ENCODE measurements around the gene ARAF.
A peak's percentile ranks its signal among the peaks of the same experiment; 100 is the strongest.
"Not testable (repeated sequence)": the region's sequence is repeated elsewhere in the genome, so short reads cannot be mapped to it uniquely, and the experiment has no call there.

The ARAF gene

GRCh38 chrX:47560934-47561658, at the start of gene ARAF:
Gene ARAF (plus strand): TSS chrX:47561205. CDS start chrX:47562968, 1,763 bp downstream.
- peaks cover 14% of the 10 kb centered on the region for H3K4me1 ChIP-seq
- H3K4me3 ChIP-seq = peak within 1 kb of the TSS; percentile 97
- in situ Hi-C loops (cut with MboI; ENCODE audit: low sequenced_read_pairs) = loop anchor here (5.0 kb wide), 1 partner anchor 86 kb away; no protein-coding TSS in a partner anchor
- DNase-seq (ENCODE audit: low spot score in 2 of 2) = peak; percentile 98 to 100
- no peaks in the 10 kb centered on the region for H3K9me3 ChIP-seq
- H3K36me3 ChIP-seq (replicated peaks) = peaks cover 33% of the 10 kb centered on the region
- H3K27me3 ChIP-seq (ENCODE audit: low read depth) = no peaks in the 10 kb centered on the region

- H3K4me3 ChIP-seq = peak overlapping the region; percentile 30
- in situ Hi-C loops (cut with MboI; ENCODE audit: low sequenced_read_pairs) = not testable (repeated sequence)
Measured at GRCh38 chrX:47512383-47512782, 48.6 kb upstream of the ARAF start.

GRCh38 chrX:47513034-47513965, 47.7 kb upstream of the ARAF start:
- H3K4me1 ChIP-seq; H3K9me3 ChIP-seq; in situ Hi-C loops (cut with MboI; ENCODE audit: low sequenced_read_pairs); H3K27me3 ChIP-seq (ENCODE audit: low read depth); H3K36me3 ChIP-seq (replicated peaks): not testable (repeated sequence)
- DNase-seq (ENCODE audit: low spot score in 2 of 2) = peak in 1 of 2 experiments; percentile 53
- H3K4me3 ChIP-seq = peak overlapping the region; percentile 30

More at GRCh38 chrX:47512383-47512782, 48.6 kb upstream of the ARAF start:
- H3K27me3 ChIP-seq (ENCODE audit: low read depth); H3K4me1 ChIP-seq; DNase-seq (ENCODE audit: low spot score in 2 of 2); H3K36me3 ChIP-seq (replicated peaks); H3K9me3 ChIP-seq: not testable (repeated sequence)

- Histone ChIP-seq H3K4me1 (peaks cover 7% of the 10 kb centered on the region), H3K27me3 (ENCODE audit: low read depth) (no peaks in the 10 kb centered on the region), H3K9me3 (no peaks in the 10 kb centered on the region), H3K4me3 (no peak overlapping the region), H3K36me3 (replicated peaks) (no peaks in the 10 kb centered on the region)
- in situ Hi-C loops (cut with MboI; ENCODE audit: low sequenced_read_pairs) = no loop called here
- DNase-seq (ENCODE audit: low spot score in 2 of 2) = no peak
Measured at GRCh38 chrX:47514533-47515235, 46.3 kb upstream of the ARAF start.

GRCh38 chrX:47515941-47516665, 44.9 kb upstream of the ARAF start:
- no peak for DNase-seq (ENCODE audit: low spot score in 2 of 2)
- Histone ChIP-seq H3K27me3 (ENCODE audit: low read depth) (no peaks in the 10 kb centered on the region), H3K9me3 (no peaks in the 10 kb centered on the region), H3K36me3 (replicated peaks) (no peaks in the 10 kb centered on the region), H3K4me1 (peaks cover 7% of the 10 kb centered on the region), H3K4me3 (no peak overlapping the region)
- in situ Hi-C loops (cut with MboI; ENCODE audit: low sequenced_read_pairs) = no loop called here

GRCh38 chrX:47518144-47518543, 42.9 kb upstream of the ARAF start:
- in situ Hi-C loops (cut with MboI; ENCODE audit: low sequenced_read_pairs) = no loop called here
- Histone ChIP-seq H3K9me3 (no peaks in the 10 kb centered on the region), H3K36me3 (replicated peaks) (no peaks in the 10 kb centered on the region), H3K4me1 (peaks cover 7% of the 10 kb centered on the region), H3K27me3 (ENCODE audit: low read depth) (no peaks in the 10 kb centered on the region), H3K4me3 (no peak overlapping the region)
- DNase-seq (ENCODE audit: low spot score in 2 of 2) = no peak

GRCh38 chrX:47523297-47523696, 37.7 kb upstream of the ARAF start:
- peaks cover 7% of the 10 kb centered on the region for H3K4me1 ChIP-seq
- no peaks in the 10 kb centered on the region for H3K9me3 ChIP-seq
- peak overlapping the region; percentile 45 for H3K4me3 ChIP-seq
- in situ Hi-C loops (cut with MboI; ENCODE audit: low sequenced_read_pairs) = loop anchor here (5.0 to 10.0 kb wide), 2 partner anchors 148 to 331 kb away; partner anchors contain the start of genes UBA1 and ZNF157
- DNase-seq (ENCODE audit: low spot score in 2 of 2) = peak; percentile 77 to 96
- H3K36me3 ChIP-seq (replicated peaks) = no peaks in the 10 kb centered on the region
- no peaks in the 10 kb centered on the region for H3K27me3 ChIP-seq (ENCODE audit: low read depth)

GRCh38 chrX:47523713-47524166, 37.3 kb upstream of the ARAF start:
- no peak for DNase-seq (ENCODE audit: low spot score in 2 of 2)
- peaks cover 7% of the 10 kb centered on the region for H3K4me1 ChIP-seq
- H3K36me3 ChIP-seq (replicated peaks) = no peaks in the 10 kb centered on the region
- no peaks in the 10 kb centered on the region for H3K9me3 ChIP-seq
- H3K4me3 ChIP-seq = peak overlapping the region; percentile 45
- in situ Hi-C loops (cut with MboI; ENCODE audit: low sequenced_read_pairs) = loop anchor here (5.0 to 10.0 kb wide), 2 partner anchors 149 to 331 kb away; partner anchors contain the start of genes UBA1 and ZNF157
- H3K27me3 ChIP-seq (ENCODE audit: low read depth) = no peaks in the 10 kb centered on the region

GRCh38 chrX:47529548-47529947, 31.5 kb upstream of the ARAF start:
- in situ Hi-C loops (cut with MboI; ENCODE audit: low sequenced_read_pairs) = loop anchor here (10.0 kb wide), 1 partner anchor 155 kb away; the partner anchor contains the start of gene ZNF157
- H3K4me1 ChIP-seq = no peaks in the 10 kb centered on the region
- H3K4me3 ChIP-seq = no peak overlapping the region
- no peaks in the 10 kb centered on the region for H3K27me3 ChIP-seq (ENCODE audit: low read depth)
- no peaks in the 10 kb centered on the region for H3K36me3 ChIP-seq (replicated peaks)
- H3K9me3 ChIP-seq = no peaks in the 10 kb centered on the region
- no peak for DNase-seq (ENCODE audit: low spot score in 2 of 2)

GRCh38 chrX:47530049-47530448, 31.0 kb upstream of the ARAF start:
- Histone ChIP-seq H3K9me3 (no peaks in the 10 kb centered on the region), H3K4me1 (no peaks in the 10 kb centered on the region), H3K27me3 (ENCODE audit: low read depth) (no peaks in the 10 kb centered on the region), H3K4me3 (no peak overlapping the region), H3K36me3 (replicated peaks) (no peaks in the 10 kb centered on the region)
- DNase-seq (ENCODE audit: low spot score in 2 of 2) = no peak
- in situ Hi-C loops (cut with MboI; ENCODE audit: low sequenced_read_pairs) = no loop called here

- Histone ChIP-seq H3K27me3 (ENCODE audit: low read depth) (no peaks in the 10 kb centered on the region), H3K4me1 (peaks cover 4% of the 10 kb centered on the region), H3K4me3 (no peak overlapping the region), H3K36me3 (replicated peaks) (no peaks in the 10 kb centered on the region), H3K9me3 (no peaks in the 10 kb centered on the region)
- no peak for DNase-seq (ENCODE audit: low spot score in 2 of 2)
- in situ Hi-C loops (cut with MboI; ENCODE audit: low sequenced_read_pairs) = no loop called here
Measured at GRCh38 chrX:47539860-47540259, 21.1 kb upstream of the ARAF start.

- H3K36me3 ChIP-seq (replicated peaks) = no peaks in the 10 kb centered on the region
- no peaks in the 10 kb centered on the region for H3K9me3 ChIP-seq
- no peaks in the 10 kb centered on the region for H3K27me3 ChIP-seq (ENCODE audit: low read depth)
- no peak overlapping the region for H3K4me3 ChIP-seq
- peak; percentile 90 to 97 for DNase-seq (ENCODE audit: low spot score in 2 of 2)
- H3K4me1 ChIP-seq = peaks cover 4% of the 10 kb centered on the region
- in situ Hi-C loops (cut with MboI; ENCODE audit: low sequenced_read_pairs) = no loop called here
Measured at GRCh38 chrX:47540754-47541538, 20.1 kb upstream of the ARAF start.
